Measurements from ENCODE around the gene GINS3.

GINS3 gene
- total RNA-seq, result 3.7 to 7.1 (median 4.6) reads per million in 4 experiments

DNA sequence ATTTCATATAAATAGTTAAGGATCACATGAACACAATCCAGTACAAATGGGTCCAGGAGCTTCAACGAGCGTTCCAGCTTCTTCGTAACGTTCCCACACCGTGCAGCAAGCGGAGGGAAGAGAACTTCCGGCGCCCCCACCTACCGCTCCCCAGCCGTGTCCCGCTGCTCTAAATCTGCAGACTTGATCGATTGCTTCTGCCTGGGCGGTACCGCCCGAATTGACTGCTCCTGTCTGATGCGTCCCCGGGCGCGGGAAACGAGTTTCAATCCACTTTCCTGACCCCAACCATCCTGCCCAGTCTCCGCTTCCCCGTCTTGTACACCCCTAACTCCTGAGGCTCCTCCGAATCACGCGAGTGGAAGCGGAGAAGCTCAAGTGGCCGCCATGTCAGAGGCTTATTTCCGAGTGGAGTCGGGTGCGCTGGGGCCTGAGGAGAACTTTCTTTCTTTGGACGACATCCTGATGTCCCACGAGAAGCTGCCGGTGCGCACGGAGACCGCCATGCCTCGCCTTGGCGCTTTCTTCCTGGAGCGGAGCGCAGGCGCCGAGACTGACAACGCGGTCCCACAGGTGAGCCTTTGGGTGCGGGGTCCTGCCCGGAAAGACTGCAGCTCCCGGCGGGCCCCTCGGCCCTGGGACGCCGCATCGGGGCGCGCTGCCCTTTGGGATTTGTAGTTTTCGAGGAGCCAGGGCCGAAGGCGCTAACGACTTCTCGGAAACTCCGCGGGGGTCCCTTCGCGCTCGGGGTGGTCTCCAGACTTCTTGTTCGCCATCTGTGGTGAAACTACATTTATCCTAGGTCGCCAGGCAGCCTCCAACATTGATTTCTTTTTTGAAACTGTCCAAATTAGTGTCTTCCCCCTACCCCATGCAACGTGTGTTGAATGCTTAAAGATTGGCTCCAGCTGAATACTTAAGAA lies at the start of gene GINS3:
TSS of gene GINS3 (plus strand) at position 257 of the 923 bp plus-strand sequence. CDS start at position 388, 131 bp downstream.
- peak; percentile 70 for DNase-seq

DNA sequence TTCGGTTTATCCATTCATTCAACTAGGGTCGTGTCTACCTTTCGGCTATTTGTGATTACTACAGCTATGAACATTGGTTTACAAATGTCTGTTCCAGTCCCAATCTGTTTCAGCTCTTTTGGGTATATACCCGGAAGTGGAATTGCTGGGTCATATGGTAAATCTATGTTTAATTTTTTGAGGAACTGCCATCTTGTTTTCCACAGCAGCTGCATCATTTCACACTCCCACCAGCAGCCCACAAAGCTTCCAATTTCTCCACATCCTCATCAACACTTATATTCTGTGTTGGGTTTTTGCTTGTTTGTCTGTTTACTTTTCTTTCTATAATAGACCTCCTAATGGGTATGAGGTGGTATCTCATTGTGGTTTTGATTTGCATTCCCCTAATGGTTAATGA lies 48.7 kb upstream of the GINS3 start:
- DNase-seq, result no peak

DNA sequence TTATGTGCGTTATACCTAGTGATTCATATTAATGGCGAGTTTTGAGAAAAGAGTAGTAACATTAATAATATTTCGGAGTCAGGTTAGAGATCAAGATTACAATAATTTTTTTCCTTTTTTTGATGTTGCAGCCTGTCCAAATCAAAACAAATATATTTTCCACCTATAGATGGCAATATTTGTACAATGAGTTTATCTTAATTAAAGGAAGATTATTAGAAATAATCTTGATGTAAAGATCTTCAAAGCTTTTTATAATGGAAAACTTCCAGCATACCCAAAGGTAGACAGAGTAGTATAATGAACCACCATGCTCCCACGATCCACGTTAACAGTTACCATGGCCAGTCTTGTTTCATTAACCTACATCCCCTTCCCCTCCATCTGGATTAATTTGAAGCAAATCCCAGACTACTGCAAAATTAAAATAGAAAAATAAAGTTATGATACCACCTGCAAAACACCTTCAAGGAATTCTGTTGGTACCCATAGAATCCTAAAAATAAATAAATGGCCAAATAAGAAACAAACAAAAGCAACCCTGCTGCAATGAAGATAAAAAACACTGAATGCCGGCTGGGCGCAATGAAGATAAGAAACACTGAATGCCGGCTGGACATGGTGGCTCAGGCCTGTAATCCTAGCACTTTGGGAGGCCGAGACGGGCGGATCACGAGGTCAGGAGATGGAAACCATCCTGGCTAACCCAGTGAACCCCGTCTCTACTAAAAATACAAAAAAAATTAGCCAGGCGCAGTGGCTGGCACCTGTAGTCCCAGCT lies 46.5 kb upstream of the GINS3 start:
- no peak for DNase-seq

DNA sequence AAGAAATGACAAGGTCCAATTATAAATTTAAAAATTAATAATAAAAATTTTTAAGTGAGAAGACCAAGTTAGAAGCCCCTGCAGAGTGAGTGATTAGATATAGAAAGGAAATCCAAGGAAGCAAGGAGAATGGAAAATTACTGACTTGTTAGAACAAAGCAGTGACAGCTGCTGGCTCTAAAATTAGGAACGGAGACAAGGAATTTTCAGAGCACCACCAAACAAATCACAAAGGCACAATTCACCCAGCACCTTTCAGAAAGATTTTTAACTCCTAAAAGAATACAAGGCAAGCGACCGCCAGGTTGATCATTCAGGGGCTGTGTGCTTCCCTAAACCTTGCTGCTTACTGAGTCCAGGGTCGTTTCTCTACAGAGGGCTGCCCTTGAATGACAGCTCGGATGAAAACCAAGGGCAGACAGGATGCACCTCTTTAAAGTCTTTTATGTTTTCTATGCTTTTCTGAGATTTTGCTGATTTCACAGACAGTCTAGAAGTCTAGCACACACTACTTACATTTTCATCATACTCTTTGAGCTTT lies 45.4 kb upstream of the GINS3 start:
- no peak for DNase-seq

DNA sequence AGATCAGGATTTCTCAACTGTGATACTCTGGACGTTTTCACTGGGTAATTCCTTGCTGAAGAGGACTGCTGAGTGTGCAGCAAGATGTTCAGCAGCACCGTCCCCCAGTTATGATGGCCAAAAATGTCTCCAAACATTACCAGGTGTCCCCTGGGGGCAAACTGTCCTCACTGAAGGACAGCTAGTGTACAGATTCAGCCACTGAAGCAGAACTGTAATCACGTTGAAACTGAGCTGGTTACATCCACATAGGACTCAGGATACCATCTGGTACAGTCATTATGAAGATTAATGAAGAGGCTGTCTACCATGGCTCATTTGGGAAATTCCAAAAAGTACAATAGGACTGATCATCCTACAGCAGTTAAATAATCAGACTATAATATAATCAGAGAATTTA lies 43.3 kb upstream of the GINS3 start:
- DNase-seq, result no peak

DNA sequence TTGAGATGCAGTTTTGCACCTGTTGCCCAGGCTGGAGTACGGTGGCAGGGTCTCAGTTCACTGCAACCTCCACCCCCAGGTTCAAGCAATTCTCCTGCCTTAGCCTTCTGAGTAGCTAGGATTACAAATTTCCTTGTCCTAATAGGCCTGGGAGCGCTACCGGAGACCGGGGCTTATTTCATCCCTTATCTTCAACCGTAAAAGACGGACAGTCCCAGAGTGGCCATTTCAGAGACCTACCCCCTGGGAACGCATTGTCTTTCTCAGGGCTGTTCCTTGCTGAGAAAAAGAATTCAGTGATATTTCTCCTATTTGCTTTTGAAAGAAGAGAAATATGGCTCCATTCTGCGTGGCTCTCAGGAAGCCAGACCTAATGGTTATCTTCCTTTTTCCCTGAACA lies 39.6 kb upstream of the GINS3 start:
- DNase-seq, result no peak

DNA sequence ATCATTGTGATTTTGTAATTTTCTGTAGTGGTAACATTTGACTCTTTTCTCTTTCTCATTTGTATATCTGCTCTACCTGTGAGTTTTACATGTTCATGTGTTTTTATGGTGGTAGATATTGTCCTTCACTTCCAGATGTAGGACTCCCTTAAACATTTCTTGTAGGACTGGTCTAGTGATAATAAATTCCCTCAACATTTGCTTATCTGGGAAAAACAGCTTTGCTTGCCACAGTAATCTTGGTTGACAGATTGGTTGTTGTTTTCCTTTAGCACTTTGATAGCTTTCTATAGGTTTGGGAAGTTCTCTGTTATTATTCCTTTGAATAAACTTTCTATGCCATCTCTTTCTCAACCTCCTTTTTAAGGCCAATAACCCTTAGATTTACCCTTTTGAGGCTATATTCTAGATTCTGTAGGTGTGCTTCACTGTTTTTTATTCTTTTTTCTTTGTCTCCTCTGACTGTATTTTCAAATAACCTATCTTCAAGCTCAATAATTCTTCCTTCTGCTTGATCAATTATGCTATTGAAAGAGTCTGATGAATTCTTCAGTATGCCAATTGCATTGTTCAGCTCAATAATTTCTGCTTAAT lies 32.1 kb upstream of the GINS3 start:
- DNase-seq, result no peak

DNA sequence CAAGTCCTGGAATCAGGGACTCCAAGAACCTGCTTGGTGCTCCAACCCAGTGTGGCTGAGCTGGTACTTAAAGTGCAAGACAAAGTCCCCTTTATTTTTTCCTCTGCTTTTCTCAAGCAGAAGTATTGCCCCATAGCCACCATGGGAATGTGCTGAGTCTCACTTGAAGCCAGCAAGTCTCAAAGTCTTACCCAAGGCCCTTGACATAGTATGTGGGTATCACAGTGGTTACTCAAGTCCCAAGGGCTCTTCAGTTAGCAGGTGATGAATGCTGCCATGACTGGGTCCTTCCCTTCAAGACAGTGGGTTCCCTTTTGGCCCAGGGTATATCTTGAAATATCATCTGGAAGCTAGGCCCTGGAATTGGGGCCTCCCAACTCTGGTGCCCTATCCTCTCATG lies 30.5 kb upstream of the GINS3 start:
- no peak for DNase-seq

DNA sequence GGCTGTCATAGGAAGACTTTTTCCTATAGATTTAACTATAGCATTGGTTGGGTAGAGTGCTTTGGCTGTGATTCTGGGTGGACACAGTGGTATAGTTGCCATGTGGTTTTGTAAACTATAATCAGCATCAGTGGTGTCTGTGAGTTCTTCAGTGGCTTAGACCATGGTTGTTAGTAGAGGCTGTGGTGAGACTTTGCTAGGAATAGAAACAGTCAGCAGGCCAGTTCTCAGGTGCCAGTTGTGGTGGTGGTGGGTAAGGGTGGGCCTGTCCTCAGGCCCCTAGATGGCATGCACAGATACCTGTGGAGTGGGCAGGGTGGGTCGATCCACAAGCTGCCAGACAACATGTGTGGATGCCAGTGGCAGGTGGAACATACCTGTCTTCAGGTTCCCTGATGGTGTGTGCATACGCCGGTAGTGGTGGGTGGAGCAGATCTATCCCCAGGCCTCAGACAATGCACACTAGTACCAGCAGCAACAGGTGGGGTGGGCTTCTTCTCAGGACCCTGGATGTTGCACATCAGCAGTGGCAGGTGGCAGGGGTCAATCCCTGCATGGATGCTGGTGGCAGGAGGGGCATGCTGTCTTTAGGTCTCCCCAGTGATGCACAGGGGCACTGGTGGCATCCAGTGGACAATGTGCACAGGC lies 28.4 kb upstream of the GINS3 start:
- no peak for DNase-seq

DNA sequence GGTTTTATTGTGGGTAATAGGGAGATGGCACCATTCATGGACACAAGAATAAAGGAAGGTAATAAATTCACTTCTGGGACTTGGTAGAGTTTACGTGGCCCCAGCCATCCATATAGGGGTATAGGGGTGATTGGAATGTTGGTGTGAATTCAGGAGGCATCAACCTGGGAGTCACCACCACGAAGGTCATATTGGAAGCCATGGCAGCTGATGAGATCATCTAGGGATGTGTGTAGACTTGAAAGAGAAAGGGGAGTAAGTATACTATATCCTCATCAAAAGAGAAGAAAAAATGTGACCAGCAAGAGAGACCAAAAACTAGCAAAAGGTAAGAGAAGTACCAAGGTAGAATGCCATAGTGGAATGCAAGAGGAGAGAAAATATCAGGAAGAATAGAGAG lies 26.6 kb upstream of the GINS3 start:
- no peak for DNase-seq

DNA sequence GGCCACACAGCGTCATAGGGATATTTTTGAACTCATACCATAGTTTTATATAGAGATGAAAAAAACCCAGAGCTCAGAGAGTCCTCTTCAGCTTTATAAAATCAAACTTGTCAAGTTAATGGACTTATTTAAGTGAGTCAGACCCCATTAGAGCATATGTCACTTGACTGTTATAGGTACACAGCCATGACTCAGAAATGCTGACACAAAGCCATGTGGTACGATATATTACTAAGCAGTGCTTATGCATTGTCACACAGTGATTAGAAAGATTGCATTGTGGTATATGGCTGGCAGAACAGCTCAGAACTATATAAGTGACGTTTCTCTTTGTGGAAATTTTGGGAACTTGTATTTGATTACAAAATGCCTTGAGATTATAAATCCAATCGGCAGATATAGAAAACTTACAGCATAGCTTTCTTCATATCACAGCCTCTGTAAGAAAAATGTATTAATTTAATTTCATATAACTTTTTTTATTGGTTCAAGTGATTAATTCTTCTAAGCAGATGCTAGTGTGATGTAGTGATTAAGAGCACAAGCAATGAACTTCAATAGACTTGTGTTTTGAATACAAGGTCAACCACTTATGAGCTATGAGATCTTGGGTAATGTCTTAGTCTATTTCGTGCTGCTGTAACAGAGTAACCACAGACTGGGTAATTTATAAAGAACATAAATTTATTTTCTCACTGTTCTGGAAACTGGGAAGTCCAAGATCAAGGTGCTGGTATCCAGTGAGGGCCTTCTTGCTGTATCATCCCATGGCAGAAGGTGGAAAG lies 25.8 kb upstream of the GINS3 start:
- no peak for DNase-seq

DNA sequence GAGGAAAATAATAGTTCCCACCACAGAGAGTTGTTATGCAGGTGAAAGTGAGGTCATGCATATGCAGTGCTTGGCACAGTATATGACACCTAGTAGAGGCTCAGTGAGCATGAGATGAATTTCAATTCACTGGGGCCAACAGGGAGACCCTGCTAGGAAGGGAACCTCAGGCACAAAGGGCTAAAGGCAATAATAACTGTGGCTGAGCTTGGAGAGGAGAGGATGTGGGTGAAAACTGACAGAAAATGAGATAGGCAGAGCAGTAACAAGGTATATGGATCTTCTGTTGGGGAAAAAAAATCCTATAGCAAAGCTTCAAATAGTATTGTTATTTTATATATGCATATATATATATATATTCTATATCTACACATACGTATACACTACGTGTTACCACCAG lies 25.0 kb upstream of the GINS3 start:
- DNase-seq, result no peak

DNA sequence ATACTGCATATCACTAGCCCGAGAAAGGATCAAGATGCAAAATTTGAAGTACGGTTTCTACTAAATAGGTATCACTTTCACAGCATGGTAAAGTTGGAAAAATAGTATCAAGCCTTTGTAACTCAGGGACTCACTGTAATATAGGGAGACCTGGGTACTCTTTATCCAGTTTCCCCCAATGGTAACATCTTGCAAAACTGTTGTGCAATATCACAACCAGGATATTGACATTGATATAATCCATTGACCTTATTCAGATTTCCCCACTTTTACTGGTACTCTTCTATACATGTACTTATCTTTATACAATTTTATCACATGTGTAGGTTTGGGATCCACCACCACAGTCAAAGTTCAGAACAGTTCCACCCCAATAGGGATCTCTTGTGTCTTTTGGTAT lies 20.4 kb upstream of the GINS3 start:
- DNase-seq, result no peak

DNA sequence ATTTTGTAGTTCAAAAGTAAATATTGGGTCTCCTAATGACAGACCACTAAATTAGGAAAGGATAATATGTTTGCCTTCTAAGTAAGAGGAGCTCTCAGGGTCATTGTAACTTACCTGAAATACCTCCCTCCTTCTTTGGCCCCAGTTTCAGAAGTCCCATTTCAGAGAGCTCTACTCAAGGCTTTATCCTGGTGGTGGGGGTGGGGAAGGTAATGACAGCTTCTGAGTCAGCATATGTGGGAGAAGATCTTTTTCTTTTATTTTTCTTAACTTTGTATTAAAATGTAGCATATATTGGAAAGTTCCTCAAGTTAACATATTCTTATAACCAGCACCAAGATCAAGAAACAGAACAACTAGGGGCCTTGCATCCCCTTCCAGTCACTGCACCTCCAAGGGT lies 16.9 kb upstream of the GINS3 start:
- DNase-seq, result no peak

DNA sequence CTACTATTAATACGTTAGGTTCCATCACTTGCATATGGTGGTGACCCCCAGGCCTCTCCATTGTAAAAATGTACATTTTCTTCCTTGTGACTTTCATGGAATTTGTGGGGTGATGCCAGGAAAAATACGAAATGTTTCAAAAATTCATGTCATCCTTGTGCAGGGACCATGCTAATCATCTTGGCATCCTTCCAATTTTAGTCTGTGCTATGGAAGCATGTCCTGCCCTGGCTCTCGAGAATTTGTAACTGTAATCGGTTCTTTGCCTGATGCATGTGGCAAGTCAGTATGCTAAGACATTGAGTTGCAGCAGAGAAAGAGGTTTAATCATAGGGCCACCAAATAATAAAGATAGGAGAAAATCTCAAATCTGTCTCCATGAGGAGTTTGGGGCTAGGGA lies 14.3 kb upstream of the GINS3 start:
- DNase-seq, result no peak

DNA sequence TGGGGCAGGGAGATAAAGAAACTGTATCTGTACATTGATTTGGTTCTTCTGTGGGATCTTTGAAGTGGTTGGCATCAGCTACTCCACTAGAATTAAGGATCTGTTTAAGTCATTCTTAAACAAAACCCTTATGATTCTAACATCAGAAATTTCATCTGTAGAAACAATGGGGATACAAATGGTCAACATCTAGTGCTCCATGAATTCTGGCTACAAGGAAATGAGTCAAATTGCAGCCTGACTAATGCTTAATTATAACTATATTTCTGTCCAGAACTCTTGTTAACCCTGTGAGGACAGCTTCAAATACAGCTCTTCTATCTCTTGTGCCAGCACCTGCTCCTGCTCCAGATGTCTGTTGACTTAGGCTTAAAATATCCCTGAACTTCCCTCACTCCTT lies 13.9 kb upstream of the GINS3 start:
- DNase-seq, result no peak

DNA sequence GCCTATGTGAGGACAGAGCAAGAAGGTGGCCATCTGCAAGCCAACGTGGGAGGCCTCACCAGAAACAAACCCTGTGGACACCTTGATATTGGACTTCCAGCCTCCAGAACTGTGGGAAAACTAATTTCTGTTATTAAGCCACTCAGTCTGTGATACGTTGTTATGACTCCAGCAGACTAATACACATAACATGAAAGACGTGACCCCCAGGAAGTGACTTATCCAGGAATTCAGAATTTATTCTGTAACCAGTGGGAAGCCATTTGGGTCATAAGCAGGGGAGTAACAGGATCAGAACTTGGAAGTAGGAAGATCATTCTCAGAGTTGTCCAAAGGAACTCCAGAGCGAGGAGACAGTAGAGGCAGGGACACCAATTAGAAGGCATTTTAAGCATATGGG lies 12.5 kb upstream of the GINS3 start:
- DNase-seq, result no peak

DNA sequence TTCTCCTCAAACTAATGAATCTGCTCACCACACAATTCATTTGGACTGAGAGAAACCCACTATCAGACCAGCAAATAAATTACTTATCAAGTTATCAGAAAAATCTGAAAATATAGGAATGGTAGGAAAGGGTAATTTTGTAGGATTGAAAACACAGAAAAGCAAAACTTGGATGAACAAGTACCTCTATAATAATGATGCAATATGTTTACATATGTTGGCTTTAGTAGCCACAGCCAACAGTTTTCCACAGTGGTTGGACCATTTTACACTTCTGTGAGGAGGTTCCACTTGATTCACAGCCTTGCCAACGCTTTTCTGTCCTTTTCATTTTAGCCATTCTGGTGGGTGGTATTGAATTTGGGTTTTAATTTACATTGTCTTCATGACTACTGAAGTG lies 10.6 kb upstream of the GINS3 start:
- DNase-seq, result no peak

DNA sequence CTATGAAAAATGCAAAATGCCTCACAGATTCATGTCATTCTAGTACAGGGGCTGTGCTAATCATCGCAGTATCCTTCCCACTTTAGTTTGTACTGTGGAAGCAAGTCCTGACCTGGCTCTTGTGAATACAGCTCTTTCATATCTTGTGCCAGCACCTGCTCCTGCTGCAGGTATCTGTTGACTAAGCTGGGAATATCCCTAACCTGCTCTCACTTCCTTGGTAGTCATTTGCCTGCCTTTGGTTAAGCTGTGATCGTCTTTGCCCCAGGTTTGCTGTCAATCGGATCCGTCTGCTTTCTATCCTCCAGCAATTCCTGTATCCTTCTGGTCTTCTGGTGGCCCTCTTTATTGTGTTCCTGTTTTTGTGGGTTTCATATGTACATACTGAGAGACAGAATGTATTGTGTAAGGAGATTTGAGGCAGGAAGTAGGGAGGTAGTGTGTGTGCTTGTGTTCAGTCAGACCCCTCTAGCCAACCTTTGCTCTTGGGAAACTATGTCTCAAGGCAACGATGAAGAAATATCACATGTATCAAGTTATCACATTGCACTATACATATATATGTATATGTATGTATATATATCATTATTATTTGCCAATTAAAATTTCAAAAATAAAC lies 7.7 kb upstream of the GINS3 start:
- DNase-seq, result no peak

DNA sequence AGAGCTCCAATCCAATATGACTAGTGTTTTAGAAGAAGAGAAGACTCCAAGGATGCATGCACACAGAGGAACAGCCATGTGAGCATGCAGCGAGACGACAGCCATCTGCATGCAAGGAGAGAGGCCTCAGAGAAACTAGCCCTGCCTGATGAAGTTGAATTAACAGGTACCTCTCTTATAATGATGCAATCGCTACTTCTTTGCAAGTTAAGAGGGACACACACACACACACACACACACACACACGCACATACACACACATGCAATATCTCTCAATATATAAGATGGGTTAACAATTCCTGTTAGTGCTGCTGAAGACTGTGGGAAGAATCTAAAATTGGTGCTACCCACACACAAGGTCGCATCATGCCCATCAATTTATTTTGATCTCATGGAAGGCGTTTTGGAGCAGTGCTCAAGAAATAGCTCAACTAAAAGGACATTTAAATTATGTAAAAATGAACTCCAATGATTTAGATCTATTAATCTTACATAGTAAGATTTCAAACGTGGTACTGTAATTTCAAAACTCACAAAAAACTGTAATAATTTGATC lies 7.0 kb upstream of the GINS3 start:
- no peak for DNase-seq

DNA sequence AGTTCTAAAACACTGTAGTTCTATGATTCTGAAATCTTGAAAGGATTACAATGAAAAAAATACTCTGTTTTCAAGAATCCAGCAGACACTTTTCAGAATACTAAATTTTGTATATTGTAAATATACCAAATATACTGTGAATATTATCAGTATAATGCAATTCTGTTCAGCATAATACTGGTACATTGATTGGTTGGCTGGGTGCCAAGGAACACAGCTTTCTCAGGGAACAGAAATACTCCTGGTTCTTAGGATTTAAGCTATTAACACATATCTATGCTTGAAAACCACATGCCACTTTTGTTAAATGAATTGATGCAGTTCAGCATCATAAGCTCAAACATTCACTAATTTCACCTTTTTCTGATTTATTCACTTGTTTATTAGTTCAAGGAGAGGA lies 2.5 kb upstream of the GINS3 start:
- DNase-seq, result no peak

Measured in effector CD8-positive, alpha-beta T cell (primary cell).